ENCODE results near the gene IGF1R. TPM values are rescaled to one million over a fixed set of nuclear protein-coding genes. Genes with fewer than 3 reads are reported as not detected.
A peak's percentile ranks its signal among the peaks of the same experiment; 100 is the strongest.

The IGF1R gene
- total and polyA plus RNA-seq, 8 donors, result 8.1 to 50.3 (median 36.0) TPM

- H3K9me3 ChIP-seq, result no peaks in the 10 kb centered on the region
- TF ChIP-seq CTCF (IDR thresholded peaks at IDR 0.05), result no peak
- H3K27ac ChIP-seq, result no peak overlapping the region
- no peaks in the 10 kb centered on the region for H3K27me3 ChIP-seq
- FAIRE-seq (no peak), ATAC-seq (no peak), DNase-seq (no peak)
- H3K36me3 ChIP-seq, result peaks cover 0 to 25% (median 0%) of the 10 kb centered on the region in 3 donors
- intact Hi-C loops (cut with DNase I), result no loop called here
- H3K4me1 ChIP-seq, result peaks cover 0 to 3% (median 0%) of the 10 kb centered on the region in 3 donors
- 83 to 89% methylated on average over 4 of the region's 4 CpGs for WGBS, 2 donors
- H3K4me3 ChIP-seq, result no peak overlapping the region
Measured at GRCh38 chr15:98931004-98931403, 282.7 kb downstream of the IGF1R start.

DNA sequence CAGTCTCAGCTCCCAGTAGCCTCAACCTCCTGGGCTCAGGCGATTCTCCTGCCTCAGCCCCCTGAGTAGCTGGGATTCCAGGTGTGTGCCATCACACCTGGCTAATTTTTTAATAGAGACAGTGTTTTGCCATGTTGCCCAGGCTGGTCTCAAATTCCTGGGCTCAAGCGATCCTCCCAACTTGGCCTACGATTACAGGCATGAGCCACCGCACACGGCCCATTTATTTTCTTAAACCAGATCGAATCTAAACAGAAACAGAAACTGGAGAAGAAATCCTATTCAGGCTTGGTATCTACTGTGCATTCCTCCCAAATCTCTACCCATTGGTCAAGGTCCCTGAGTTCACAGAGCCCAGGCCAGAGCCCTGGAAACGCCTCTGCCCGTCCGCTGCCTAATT lies 285.1 kb downstream of the IGF1R start:
- ATAC-seq, result no peak

DNA sequence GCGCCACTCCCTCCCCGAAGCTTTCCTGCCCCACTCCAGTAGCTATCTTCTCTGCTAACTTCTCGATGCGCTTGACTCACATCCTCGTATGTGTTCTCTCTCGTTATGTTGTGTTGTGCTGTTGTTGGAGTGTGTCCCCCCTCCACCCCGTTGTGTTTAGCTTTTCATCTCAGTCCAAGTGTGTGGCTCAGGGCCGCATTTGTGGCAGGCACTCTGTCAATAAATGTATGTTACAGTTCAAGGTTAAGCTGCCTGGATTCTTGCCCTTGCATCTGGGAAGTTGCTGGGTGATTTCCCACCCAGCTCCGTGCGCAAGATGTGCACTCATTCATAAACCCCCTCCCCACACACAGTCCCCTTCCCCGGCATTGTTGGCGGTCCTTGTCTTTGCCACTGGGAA lies 287.4 kb downstream of the IGF1R start:
- FAIRE-seq, result no peak
- no peak for TF ChIP-seq CTCF (IDR thresholded peaks at IDR 0.05)
- H3K27ac ChIP-seq, result no peak overlapping the region
- no peaks in the 10 kb centered on the region for H3K9me3 ChIP-seq
- peak in 3 of 4 donors; percentile 24 to 63 (median 45) for ATAC-seq
- H3K4me3 ChIP-seq, result no peak overlapping the region
- intact Hi-C loops (cut with DNase I), result no loop called here
- H3K27me3 ChIP-seq, result no peaks in the 10 kb centered on the region
- 38 to 40% methylated on average over 12 of the region's 12 CpGs for WGBS, 2 donors
- H3K4me1 ChIP-seq, result peaks cover 0 to 9% (median 3%) of the 10 kb centered on the region in 3 donors
- DNase-seq, result no peak
- H3K36me3 ChIP-seq, result peaks cover 0 to 24% (median 0%) of the 10 kb centered on the region in 3 donors

More for the DNA sequence above, 285.1 kb downstream of the IGF1R start:
- H3K9me3 ChIP-seq, result no peaks in the 10 kb centered on the region
- no peak overlapping the region for H3K27ac ChIP-seq
- peaks cover 0 to 9% (median 3%) of the 10 kb centered on the region in 3 donors for H3K4me1 ChIP-seq
- FAIRE-seq (no peak), DNase-seq (no peak)
- WGBS, 2 donors, result 93 to 94% methylated on average over 9 of the region's 9 CpGs
- TF ChIP-seq CTCF (IDR thresholded peaks at IDR 0.05), result no peak
- no peak overlapping the region for H3K4me3 ChIP-seq
- peaks cover 0 to 27% (median 0%) of the 10 kb centered on the region in 3 donors for H3K36me3 ChIP-seq
- H3K27me3 ChIP-seq, result no peaks in the 10 kb centered on the region
- intact Hi-C loops (cut with DNase I), result no loop called here

GRCh38 chr15:98937413-98938104 lies 289.2 kb downstream of the IGF1R start:
- Histone ChIP-seq H3K27me3 (no peaks in the 10 kb centered on the region), H3K4me1 (peaks cover 0 to 18% (median 3%) of the 10 kb centered on the region in 3 donors), H3K9me3 (no peaks in the 10 kb centered on the region), H3K4me3 (no peak overlapping the region), H3K36me3 (peaks cover 0 to 23% (median 0%) of the 10 kb centered on the region in 3 donors), H3K27ac (no peak overlapping the region)
- WGBS, 2 donors, result 93 to 95% methylated on average over 7 of the region's 7 CpGs
- ATAC-seq (no peak), DNase-seq (no peak), FAIRE-seq (no peak)
- intact Hi-C loops (cut with DNase I), result no loop called here
- TF ChIP-seq CTCF (IDR thresholded peaks at IDR 0.05), result no peak

DNA sequence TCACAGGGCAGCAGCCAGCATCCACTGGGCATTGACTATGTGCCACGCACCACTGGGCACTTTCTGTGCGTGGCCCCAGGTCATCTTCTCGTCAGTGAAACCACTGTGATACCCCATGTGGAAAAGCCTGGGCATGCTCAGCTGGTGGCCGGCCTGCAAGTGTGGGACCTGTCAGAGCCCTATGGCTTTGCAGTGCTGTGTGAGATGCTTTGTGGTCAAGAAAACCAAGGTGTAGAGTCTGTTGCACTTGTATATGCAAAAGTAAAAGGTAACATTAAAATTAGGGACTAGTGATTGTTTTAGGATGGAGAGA lies 289.7 kb downstream of the IGF1R start:
- Histone ChIP-seq H3K36me3 (peaks cover 0 to 18% (median 0%) of the 10 kb centered on the region in 3 donors), H3K4me3 (no peak overlapping the region), H3K27ac (no peak overlapping the region), H3K27me3 (no peaks in the 10 kb centered on the region), H3K9me3 (no peaks in the 10 kb centered on the region), H3K4me1 (peaks cover 0 to 19% (median 3%) of the 10 kb centered on the region in 3 donors)
- WGBS, 2 donors, result 91 to 94% methylated on average over 4 of the region's 4 CpGs
- FAIRE-seq (no peak), DNase-seq (no peak), ATAC-seq (no peak)
- intact Hi-C loops (cut with DNase I), result no loop called here
- no peak for TF ChIP-seq CTCF (IDR thresholded peaks at IDR 0.05)

All from pancreas (tissue), 10 donors.